Stimulated activated CD8-positive, alpha-beta memory T cell treated with anti-CD3 and anti-CD28 coated beads, Interleukin-15, amount 100 ng/mL, for 1 hour (primary cell): ENCODE data around the gene UBL5.

ENCODE experiments used
- DNase-seq: peaks from one replicate; pipeline ENCODE4 v3.0.0-alpha.2; 2020; ENCODE audit warnings: low read depth

The UBL5 gene

DNA sequence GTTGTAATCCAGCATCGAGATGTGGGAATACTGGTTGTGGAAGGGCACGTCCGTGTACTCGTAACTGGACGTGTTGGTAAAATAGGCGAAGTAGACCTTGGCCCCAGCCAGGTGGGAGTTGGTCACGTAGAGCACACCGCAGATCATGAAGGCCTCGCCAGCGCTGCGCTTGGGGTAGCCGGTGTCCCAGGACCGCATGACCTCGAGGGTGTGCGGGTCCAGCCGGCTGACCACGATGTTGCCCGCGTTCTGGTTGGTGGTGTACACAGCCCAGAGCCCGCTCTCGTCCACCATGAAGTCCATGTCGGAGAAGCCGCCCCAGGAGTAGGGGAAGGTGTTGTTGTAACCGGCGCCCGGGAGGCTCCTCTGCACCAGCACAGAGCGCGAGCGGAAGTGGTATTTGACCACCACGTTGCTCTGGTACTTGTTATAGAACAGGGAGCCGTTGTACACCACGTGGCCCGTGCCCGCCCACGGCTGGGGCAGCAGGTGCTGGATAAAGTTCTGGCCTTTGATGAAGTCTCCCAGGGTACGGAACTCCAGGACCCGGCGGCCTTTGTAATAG, 26.6 kb downstream of the UBL5 start:
- DNase-seq: no peak

DNA sequence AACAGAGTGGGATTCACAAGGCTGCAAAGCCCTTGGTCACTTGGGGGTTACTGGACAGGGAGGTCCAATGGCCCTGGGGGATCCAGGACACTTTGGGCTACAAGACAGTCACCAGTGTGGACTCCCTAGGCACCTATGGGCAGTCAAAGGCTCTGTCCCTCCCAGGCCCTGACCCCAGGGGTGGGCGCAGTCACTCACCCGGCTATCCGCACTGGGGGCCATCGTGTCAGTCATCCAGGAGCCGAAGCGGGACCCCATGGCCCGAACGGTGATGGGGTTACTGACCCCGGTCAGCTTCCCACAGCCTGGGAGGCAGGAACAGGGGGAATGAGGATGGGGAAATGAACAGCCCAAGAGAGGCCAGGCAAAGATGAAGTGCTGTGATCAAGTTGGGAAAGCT, 28.9 kb downstream of the UBL5 start:
- DNase-seq: no peak

DNA sequence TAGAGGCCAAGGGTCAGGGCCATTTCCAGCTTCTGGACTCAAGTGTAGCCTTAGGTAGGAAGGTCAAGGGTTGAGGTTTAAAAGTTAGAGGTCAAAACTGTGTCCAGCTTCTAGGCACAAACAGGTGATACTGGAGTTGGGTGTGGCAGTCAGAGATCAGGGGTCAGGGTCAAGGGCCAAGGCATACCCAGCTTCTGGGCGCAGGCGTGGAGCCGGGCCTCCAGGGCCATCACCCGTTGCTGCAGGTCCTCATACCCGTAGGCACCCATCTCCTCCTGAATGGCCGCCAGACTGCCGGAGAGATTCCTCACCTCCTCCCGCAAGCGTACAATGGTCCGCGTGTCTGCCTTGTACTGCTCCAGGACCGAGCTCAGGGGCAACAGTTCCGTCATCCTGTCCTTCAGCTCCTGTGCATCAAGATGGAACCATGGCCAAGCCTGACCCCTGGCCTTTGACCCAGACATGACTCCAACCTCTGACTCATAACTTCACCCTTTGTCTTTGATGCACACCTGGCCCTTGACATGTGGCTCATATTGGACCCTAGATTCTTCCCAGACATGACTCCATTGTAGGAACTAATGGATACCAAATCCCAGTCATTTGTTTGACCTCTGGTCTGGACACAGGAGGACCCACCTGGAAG, 29.5 kb downstream of the UBL5 start:
- no peak for DNase-seq

DNA sequence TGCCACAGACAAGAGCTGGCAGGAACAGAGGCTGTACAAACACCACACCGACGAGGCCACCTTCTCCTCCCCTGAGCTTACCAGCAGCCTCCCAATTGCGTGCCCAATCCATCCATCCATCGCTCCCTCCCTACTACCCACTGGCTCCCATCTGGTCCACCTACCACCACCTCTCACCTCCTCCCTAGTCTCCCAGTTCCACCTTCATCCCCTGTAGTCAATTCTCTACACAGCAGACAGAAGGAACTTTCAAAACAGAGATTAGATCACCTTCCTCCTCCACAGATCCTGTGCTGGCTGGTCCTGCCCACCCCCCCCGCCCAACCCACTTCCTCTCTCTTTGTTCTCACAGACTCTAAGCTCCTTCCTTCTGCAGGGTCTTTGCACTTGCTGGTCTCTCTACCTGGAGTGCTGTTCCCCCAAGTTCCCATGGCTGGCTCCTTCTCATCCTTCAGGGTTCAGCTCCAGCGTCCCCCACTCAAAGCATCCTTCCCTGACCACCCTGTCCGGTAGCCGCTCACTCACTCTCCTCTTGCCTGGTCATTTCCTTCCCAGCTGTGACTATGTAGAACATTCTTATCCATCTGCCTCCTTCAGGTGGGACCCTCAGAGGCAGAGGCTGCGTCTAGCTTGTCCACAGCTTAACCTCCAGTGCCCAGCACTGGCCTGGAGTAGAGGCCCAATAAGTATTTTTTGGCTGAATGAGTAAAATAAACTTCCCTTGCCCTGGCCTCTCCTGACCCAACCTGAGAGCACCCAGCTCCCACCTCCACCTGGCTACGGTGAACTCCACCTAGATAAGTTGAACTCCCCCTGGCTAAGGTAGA, 30.4 kb downstream of the UBL5 start:
- no peak for DNase-seq

DNA sequence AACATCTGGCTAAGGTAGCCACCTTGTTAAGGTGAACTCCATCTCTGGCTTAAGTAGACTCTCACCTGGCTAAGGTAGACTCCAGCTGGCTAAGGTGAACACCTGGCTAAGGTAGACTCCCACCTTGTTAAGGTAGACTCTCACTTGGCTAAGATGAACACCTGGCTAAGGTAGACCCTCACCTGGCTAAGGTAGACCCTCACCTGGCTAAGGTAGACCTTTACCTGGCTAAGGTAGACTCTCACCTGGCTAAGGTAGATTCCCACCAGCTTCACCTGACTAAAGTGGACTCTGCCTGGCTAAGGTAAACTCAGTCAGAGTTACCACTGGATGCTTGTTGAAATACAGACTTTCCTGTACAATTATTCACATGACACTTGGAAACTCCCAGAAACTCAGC, 31.0 kb downstream of the UBL5 start:
- no peak for DNase-seq

DNA sequence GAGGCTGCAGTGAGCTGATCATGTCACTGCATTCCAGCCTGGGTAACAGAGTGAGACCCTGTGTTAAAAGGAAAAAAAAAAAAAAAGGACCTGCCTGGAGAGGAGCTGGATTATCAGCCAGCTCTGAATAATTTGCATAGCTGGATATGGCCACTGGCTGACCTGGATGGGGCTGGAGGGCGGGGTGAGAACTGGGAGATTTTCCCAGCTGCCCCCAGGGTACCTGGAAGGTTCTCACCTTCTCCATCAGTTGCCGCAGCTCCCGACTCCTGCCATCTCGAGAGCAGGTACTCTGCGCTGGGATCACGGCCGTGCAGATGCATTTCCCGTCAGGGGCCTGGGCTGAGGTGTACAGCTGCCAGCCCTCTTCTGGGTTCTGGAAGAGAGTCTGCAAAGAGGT, 32.7 kb downstream of the UBL5 start:
- DNase-seq: no peak

DNA sequence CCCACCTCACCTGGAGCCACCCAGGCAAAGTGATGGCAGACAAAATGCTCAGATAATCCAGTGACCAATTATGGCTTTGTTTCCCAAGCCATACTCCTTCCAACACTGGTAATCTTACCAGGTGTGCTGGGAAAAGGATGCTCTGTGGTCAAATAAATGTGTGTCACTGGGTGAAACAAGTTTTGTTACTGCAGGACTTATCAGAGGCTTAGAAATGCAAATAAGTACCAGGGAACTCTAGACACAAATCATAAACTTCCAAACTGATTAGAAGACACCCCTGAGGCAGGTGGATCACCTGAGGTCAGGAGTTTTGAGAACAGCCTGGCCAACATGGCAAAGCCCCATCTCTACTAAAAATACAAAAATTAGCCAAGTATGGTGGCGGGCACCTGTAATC, 33.8 kb downstream of the UBL5 start:
- DNase-seq: no peak

DNA sequence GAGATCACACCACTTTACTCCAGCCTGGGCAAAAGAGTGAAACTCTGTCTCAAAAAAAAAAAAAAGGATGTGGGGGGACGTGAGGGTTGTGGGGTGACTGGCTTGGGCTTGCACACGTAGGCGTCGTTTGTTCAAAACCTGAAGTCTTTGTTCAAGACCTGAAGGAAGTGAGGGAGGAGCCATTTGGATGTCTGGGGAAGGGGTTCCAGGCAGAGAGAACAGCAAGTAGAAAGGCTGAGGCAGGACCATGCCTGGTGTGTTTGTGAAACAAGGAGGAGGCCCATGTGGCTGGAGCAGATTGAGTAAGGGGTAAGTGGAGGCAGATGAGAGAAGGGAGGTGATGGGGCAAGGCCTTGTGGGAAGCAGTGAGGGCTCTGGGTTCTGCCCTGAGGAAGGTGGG, 35.2 kb downstream of the UBL5 start:
- no peak for DNase-seq

DNA sequence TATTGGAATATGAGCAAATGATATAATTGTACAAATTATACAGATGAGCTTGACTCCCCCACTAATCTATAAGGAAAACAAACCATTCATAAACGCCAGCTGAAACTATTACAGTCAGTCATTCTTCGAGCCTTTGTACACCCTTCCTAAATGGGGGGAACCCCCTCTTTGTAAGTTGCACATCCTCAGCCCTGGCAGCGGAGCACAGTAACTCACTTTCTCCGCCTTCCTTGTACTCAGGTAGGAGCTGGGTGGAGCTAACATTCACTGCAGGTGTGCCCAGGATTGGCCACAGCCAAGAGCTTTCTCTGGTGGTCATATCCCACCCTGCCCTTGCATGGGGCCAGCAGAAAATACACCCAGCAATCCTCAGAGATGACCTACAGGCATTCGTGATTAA, 36.0 kb downstream of the UBL5 start:
- no peak for DNase-seq

DNA sequence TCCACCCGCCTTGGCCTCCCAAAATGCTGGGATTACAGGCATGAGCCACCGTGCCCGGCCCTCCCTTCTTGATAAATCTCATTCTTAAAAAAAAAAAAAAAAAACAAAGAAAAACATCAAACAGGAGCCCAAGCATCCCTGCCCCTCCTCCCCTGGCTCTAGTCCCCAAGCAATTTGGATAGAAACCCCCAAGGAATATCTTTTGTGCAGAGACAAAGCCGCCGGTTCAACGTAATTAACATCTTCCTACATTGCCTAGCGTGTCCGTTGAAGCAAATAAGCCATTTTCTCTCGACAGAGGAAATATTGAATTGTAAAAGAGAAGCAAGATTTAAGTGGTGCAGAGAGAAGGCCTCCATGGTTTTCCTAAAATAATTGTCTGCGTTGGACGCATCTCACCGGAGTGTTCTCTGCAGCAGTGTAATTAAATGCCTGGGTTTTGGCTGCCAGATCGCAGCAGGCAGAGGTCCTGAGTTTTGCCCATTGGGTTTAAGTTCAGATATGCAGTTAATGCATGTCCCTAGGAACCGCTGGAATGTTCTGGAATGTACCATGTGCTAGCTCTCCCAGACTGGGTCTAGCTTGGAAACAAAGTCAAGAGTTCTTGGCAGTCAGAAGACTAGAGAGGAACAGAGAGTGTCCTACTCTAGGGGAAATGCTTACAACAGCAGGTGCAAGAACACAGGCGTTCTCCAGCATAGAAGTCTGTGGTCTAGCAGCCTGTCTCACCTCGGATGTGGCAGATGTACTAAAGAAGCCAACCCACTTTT, 38.2 kb downstream of the UBL5 start:
- no peak for DNase-seq

DNA sequence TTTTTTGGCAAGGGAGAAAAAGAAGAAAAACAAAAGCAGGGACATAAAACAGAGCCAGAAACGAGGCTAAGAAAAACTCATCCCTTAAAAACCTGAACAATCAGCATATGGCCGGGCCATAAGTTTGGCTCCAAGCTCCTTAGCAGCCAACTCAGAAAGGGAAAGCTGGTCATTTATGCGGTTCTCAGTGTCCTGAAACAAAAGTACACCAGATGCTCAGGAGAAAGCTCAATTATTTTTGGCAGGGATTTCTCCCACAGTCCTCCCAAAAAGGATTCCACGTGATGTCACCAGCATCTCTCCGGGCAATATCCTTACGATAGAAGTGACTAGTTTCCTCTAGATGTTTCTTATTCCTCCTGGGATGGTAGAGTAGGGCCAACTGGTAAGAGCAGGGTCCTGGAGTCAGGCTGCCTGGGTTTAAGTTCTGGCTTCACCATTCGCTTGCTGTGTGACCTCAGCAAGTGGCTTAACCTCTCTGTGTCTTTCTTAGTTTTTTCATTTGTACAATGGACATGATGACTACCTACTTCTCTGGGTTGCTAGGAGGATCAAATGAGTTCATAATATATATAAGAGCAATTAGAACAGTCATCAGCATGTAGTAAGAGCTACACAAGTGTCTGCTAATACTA, 41.4 kb downstream of the UBL5 start:
- DNase-seq: no peak

DNA sequence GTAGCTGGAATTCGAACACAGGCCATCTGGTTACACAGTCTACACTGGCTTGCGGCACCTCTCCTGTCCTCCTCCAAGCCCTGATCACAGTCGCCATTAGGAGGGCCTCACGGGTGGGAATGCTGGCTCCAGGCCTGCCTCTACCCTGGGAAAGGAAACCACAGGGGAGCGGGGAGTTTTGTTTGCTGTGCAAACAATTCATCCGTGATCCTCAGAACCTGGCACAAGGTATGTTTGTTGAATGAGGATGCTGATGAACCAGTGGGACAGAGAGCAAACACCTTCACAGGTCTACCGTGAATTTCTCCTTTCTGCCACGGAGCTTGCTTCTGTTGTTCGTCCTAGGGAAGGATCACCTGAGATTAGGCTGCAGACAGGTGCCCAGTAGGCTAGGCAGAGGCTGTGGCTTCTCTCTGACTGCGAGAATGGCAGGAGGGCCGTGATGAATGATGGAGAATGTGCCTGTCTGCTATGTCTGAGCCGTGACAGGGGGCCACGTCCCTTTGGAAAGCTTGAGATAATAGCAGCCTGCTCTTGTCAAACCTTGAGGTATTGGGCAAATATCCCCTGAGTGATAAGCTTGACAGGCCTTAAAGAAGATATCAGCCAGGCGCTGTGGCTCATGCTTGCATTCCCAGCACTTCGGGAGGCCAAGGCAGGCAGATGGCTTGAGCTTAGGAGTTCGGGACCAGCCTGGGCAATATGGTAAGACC, 44.1 kb downstream of the UBL5 start:
- no peak for DNase-seq

DNA sequence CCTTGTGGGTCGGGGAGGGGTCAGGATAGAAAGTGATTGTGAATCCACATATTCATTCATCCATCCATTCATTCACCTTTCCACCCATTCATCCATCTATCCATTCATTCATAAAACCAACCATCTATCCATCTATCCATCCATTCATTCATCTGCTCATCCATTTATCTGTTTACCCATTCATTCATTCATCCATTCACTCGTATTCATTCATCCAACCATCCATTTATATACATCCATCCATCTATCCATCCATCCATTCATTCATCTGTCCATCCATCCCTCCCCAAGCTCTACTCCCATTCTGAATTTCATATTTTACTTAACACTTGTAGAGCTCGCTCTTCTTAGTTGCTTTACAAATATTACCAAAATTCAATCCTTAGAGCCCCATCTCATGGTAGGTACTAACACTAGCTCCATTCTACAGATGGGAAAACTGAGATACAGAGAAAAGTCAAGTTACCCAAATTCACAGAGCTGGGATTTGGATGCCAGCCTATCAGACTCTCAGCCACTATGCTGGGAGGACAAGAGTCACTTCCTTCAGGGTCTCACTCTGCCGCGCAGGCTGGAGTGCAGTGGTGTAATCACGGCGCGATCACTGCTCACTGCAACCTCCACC, 45.0 kb downstream of the UBL5 start:
- no peak for DNase-seq

DNA sequence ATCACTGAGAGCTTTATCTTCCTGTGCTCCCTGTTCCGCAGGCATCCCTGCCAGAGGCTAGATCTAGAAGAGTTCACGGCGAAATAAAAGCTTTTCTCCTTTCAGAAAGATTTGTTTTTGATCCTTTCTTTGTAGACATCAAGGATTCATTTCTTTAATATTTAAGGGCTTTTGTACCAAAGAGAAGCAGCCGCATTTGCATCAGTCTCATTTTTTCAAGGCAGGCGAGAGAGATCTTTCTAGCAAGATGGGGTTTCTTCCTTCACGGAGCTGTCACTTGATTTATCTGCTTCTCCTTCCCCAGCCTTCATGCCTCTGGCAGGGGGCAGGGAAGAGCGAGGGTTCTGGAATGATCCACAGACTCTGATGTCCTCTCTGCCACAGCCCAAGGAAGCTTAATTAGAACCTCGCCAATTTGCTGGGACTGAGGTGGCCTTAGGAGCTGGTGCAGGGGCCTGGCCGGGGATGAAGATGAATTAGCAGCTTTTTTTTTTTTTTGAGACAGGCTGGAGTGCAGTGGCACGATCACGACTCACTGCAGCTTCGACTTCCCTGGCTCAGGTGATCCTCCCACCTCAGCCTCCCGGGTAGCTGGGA, 47.4 kb downstream of the UBL5 start:
- DNase-seq: no peak

DNA sequence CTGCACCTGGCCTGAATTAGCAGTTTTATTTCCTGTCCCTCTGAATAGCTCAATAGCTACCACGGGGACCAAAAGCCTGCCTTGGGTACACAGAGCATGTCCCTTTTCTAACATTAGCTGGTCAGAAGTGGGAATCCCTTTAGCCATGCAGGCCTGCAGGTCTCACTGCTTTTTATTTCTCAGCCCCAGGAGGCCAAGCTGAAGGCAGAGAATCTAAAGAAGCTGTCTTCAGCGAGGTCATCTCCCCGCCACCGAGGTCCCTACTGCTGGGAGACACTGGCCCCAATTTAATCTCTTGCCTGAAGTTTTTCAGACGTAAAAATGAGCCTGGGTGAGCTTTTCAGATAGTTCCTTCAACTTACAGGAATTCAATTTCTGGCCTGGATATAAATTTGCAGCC, 48.1 kb downstream of the UBL5 start:
- no peak for DNase-seq

DNA sequence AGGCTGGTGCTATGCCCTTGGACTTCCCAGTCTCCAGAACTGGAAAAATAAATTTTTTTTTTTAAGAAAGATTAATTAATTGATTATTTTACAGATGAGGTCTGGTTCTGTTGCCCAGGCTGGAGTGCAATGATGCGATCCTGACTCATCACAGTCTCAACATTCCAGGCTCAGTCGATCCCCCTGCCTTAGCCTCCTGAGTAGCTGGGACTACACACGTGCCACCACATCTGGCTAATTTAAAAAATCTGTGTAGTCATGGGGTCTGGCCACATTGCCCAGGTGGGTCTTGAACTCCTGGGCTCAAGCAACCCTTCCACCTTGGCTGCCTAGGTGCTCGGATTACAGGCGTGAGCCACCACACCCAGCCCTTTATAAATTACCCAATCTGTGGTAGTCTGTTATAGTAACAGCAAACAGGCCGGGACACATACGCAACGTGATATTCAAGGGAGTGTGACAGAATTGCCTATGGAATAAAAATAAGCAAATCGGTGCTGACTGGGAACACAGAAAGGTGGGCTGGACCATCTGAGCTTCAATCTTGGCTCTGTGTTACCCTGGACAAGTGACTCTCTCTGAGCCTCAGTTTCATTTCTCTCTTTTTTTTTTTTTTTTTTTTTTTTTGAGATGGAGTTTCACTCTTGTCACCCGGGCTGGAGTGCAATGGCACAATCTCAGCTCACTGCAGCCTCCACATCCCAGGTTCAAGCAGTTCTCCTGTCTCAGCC, 50.2 kb downstream of the UBL5 start:
- no peak for DNase-seq

DNA sequence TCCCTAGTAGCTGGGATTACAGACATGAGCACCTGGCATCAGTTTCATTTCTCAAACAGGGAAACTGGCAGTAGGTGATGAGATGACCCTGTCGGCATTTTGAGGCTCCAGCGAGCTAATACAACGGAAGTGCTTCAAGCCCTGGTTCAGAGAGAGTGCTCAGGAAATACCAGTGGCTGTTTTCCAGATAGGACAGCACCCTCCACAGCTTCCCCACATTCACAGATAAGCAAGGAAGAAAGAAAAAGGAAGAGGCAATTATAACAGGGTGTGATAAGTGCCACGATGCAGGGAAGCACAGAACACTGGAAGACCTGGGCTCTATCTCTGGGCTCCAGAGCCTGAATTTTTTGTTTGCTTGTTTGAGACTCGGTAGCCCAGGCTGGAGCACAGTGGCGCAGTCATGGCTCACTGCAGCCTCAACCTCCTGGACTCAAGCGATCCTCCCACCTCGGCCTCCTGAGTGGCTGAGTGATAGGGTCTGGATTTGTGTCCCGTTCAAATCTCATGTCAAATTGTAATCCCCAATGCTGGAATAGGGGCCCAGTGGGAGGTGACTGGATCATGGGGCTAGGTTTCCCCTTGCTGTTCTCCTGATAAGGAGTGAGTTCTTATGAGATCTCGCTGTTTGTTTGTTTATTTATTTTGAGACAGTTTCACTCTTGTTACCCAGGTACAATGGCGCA, 50.9 kb downstream of the UBL5 start:
- DNase-seq: no peak
